B cell (primary cell): ENCODE results near the gene PDCD1LG2. TPM values are rescaled to one million over a fixed set of nuclear protein-coding genes. Genes with fewer than 3 reads are reported as not detected.

Experiments used
- ATAC-seq: fragments of 200-7000 bp; cut with Tn5 transposase; one replicate; pipeline ENCODE4 v1.10.0; 2021; ENCODE audit warnings: low read depth, mild to moderate bottlenecking, moderate number of reproducible peaks, moderate library complexity
- CTCF ChIA-PET: fragments of 350-600 bp; sonication (Branson Sonifier 250); formaldehyde crosslinking; loops from one replicate; lab custom pipeline; 2021; ENCODE audit warnings: antibody characterized with exemption, inconsistent platforms; lab: Charles Lee
- POLR2A ChIA-PET: fragments of 350-600 bp; sonication (Branson Sonifier 250); formaldehyde crosslinking; loops from one replicate; lab custom pipeline; 2021; ENCODE audit warnings: antibody characterized with exemption; lab: Charles Lee
- DNase-seq: peaks from one replicate; pipeline ENCODE4 v3.0.0; 2013
- H2AFZ ChIP-seq: 2 replicates; pipeline ENCODE4 v1.6.1; 2012; ENCODE audit warnings: mild to moderate bottlenecking, low read depth, low read length; ENCODE audit not compliant: insufficient read depth, poor library complexity, severe bottlenecking
- H3K27ac ChIP-seq, 2 donors: 1 replicate in 1 of 2; 2 replicates in 1 of 2; pipeline ENCODE4 v1.5.1; 2012 to 2013; ENCODE audit warnings: low read length in 2 of 2, mild to moderate bottlenecking in 2 of 2, moderate library complexity in 1 of 2
- H3K27me3 ChIP-seq, 4 experiments: fragments of 200-600 bp in 1 of 4; sonication (generic) in 1 of 4; replicated peaks in 1 of 4; 1 replicate in 2 of 4; 2 replicates in 2 of 4; pipeline versions ENCODE4 v1.6.1 to v1.7.0; 2013 to 2016; ENCODE audit warnings: low read length in 3 of 4, mild to moderate bottlenecking in 2 of 4, mixed read lengths in 1 of 4, moderate library complexity in 1 of 4; ENCODE audit not compliant: insufficient read depth in 4 of 4, control insufficient read depth in 3 of 4; ENCODE audit errors: control extremely low read depth in 1 of 4
- H3K36me3 ChIP-seq, 2 experiments: replicated peaks in 1 of 2; 1 replicate in 1 of 2; 2 replicates in 1 of 2; pipeline versions ENCODE4 v1.6.1 to v1.7.1; 2013; ENCODE audit warnings: low read length in 1 of 2; ENCODE audit not compliant: insufficient read depth in 2 of 2, control insufficient read depth in 1 of 2; ENCODE audit errors: control extremely low read depth in 1 of 2, extremely low read depth in 1 of 2
- H3K4me1 ChIP-seq, 2 donors: fragments of 200-600 bp in 1 of 2; sonication (generic) in 1 of 2; 1 replicate in 1 of 2; 2 replicates in 1 of 2; pipeline versions ENCODE4 v1.5.1 to v1.6.1; 2013 to 2017; ENCODE audit warnings: low read length in 2 of 2; ENCODE audit not compliant: control insufficient read depth in 2 of 2, insufficient read depth in 2 of 2
- H3K4me2 ChIP-seq: replicated peaks from 2 replicates; pipeline ENCODE3; 2012; ENCODE audit warnings: mild to moderate bottlenecking, low read depth, low read length; ENCODE audit not compliant: poor library complexity, severe bottlenecking
- H3K4me3 ChIP-seq, 5 experiments: fragments of 200-600 bp in 1 of 5; sonication (generic) in 1 of 5; 1 replicate in 3 of 5; 2 replicates in 2 of 5; pipeline versions ENCODE4 v1.5.1 to v1.7.0; 2011 to 2016; ENCODE audit warnings: low read length in 4 of 5, mild to moderate bottlenecking in 4 of 5, low read depth in 2 of 5, control low read depth in 1 of 5, moderate library complexity in 1 of 5; ENCODE audit not compliant: insufficient read depth in 1 of 5; ENCODE audit errors: control extremely low read depth in 1 of 5, extremely low read depth in 1 of 5
- H3K79me2 ChIP-seq: fragments of 200-600 bp; sonication (generic); one replicate; pipeline ENCODE4 v1.6.0; 2016; ENCODE audit warnings: low read length; ENCODE audit not compliant: control insufficient read depth, insufficient read depth
- H3K9ac ChIP-seq: fragments of 200-600 bp; sonication (generic); 2 replicates; pipeline ENCODE4 v1.6.1; 2017; ENCODE audit warnings: mild to moderate bottlenecking, low read length, moderate library complexity
- H3K9me3 ChIP-seq, 3 donors: one replicate each; pipeline versions ENCODE4 v1.6.1 to v1.7.1; 2013; ENCODE audit warnings: low read length in 2 of 3; ENCODE audit not compliant: control insufficient read depth in 2 of 3, insufficient read depth in 1 of 3; ENCODE audit errors: control extremely low read depth in 1 of 3
- H4K20me1 ChIP-seq: 2 replicates; pipeline ENCODE4 v1.6.0; 2012; ENCODE audit warnings: mild to moderate bottlenecking, low read length; ENCODE audit not compliant: insufficient read depth, control insufficient read depth, poor library complexity, severe bottlenecking
- H3K27ac Mint-ChIP-seq: one replicate; pipeline ENCODE4 v1.8.0; 2021; ENCODE audit warnings: mixed read lengths
- H3K27me3 Mint-ChIP-seq: one replicate; pipeline ENCODE4 v1.8.0; 2021; ENCODE audit warnings: mixed read lengths
- H3K4me1 Mint-ChIP-seq: one replicate; pipeline ENCODE4 v1.8.0; 2021; ENCODE audit warnings: mixed read lengths
- H3K4me3 Mint-ChIP-seq: one replicate; pipeline ENCODE4 v1.8.0; 2021; ENCODE audit warnings: mixed read lengths
- H3K9me3 Mint-ChIP-seq: one replicate; pipeline ENCODE4 v1.8.0; 2022; ENCODE audit warnings: mixed read lengths; ENCODE audit not compliant: insufficient read depth
- CTCF ChIP-seq: fragments of 200-600 bp; IDR thresholded peaks from one replicate; pipeline ENCODE4 v1.8.0; 2022; ENCODE audit warnings: antibody characterized with exemption, mild to moderate bottlenecking
- EZH2 ChIP-seq: IDR thresholded peaks from 2 replicates; pipeline ENCODE4 v1.6.1; 2012; ENCODE audit warnings: borderline replicate concordance, low read depth, mild to moderate bottlenecking, moderate library complexity, low read length; ENCODE audit not compliant: insufficient read depth, poor library complexity, severe bottlenecking
- WGBS: methylation state at CpG from one replicate; pipeline ENCODE4 v1.1.5; 2013; ENCODE audit warnings: missing lambda C conversion rate; ENCODE audit not compliant: insufficient coverage; 5-methylcytosine and 5-hydroxymethylcytosine counted together
- intact Hi-C: fragments of 100-400 bp; cut with micrococcal nuclease; formaldehyde crosslinking; loops from one replicate; pipeline ENCODE4 v1.10.0; 2022
- polyA plus RNA-seq: library from polyadenylated mRNA; depleted of rRNA; stranded (reverse); fragments of >200 nt; gene quantifications from 2 replicates; pipeline ENCODE4 v1.2.3, GENCODE V29; 2012
- total RNA-seq, 2 donors: library from RNA; stranded (reverse); fragments of 120-200 nt in 1 of 2; gene quantifications; 1 replicate in 1 of 2; 2 replicates in 1 of 2; pipeline versions ENCODE4 v1.2.3 to v1.2.4, GENCODE V29; 2013 to 2022

PDCD1LG2 gene
- total and polyA plus RNA-seq, 2 donors (not counting 1 experiment from before 2014, with no cell fraction given): 0.67 TPM; not detected in 1

- no peak overlapping the region for H3K9ac ChIP-seq
- H3K4me1 ChIP-seq: peaks cover 25 to 34% of the 10 kb centered on the region in 2 donors
- DNase-seq (no peak), ATAC-seq (no peak)
- TF ChIP-seq EZH2 (no peak), CTCF (no peak)
- ChIA-PET CTCF (no interaction called here), POLR2A (no interaction called here)
- H3K27ac ChIP-seq: no peak overlapping the region
- no peaks in the 10 kb centered on the region for H3K9me3 ChIP-seq
- Mint-ChIP-seq H3K4me3 (no peak overlapping the region), H3K27me3 (no peaks in the 10 kb centered on the region), H3K9me3 (no peaks in the 10 kb centered on the region), H3K27ac (no peak overlapping the region), H3K4me1 (peaks cover 40% of the 10 kb centered on the region)
- H3K4me2 ChIP-seq: no peak overlapping the region
- intact Hi-C loops: no loop called here
- 100% methylated on average over 3 of the region's 5 CpGs for WGBS
- no peak overlapping the region for H2AFZ ChIP-seq
- no peaks in the 10 kb centered on the region for H3K79me2 ChIP-seq
- no peaks in the 10 kb centered on the region for H3K27me3 ChIP-seq
- no peak overlapping the region for H3K4me3 ChIP-seq
- H4K20me1 ChIP-seq: no peaks in the 10 kb centered on the region
- no peaks in the 10 kb centered on the region for H3K36me3 ChIP-seq
Measured at GRCh38 chr9:5556101-5556705, 45.9 kb downstream of the PDCD1LG2 start.
